Sigmoid colon (tissue), 7 donors: Measurements from ENCODE around the gene CHTF18. TPM values are rescaled to one million over a fixed set of nuclear protein-coding genes. Genes with fewer than 3 reads are reported as not detected.

Source experiments
- DNase-seq: peaks from one replicate; pipeline ENCODE4 v3.0.0-alpha.2; 2019
- H3K27ac ChIP-seq, 4 donors: fragments of 200-600 bp; sonication (generic); one replicate each; pipeline ENCODE4 v1.5.1; 2016 to 2019; ENCODE audit warnings: mild to moderate bottlenecking in 1 of 4
- H3K27me3 ChIP-seq, 3 donors: fragments of 200-600 bp; sonication (generic); one replicate each; pipeline ENCODE4 v1.5.1; 2019; ENCODE audit warnings: mild to moderate bottlenecking in 1 of 3
- H3K36me3 ChIP-seq, 4 donors: fragments of 200-600 bp; sonication (generic); one replicate each; pipeline ENCODE4 v1.5.1; 2016 to 2019
- H3K4me1 ChIP-seq, 4 donors: fragments of 200-600 bp; sonication (generic); one replicate each; pipeline ENCODE4 v1.5.1; 2017 to 2019
- H3K4me3 ChIP-seq, 4 donors: fragments of 200-600 bp; sonication (generic); one replicate each; pipeline ENCODE4 v1.5.1; 2017 to 2019; ENCODE audit warnings: mild to moderate bottlenecking in 2 of 4, moderate library complexity in 1 of 4
- H3K9me3 ChIP-seq, 4 donors: fragments of 200-600 bp in 3 of 4; sonication (generic) in 3 of 4; one replicate each; pipeline versions ENCODE4 v1.5.1 to v1.6.1; 2013 to 2019
- CTCF ChIP-seq, 4 experiments: fragments of 450-650 bp in 3 of 4; fragments of 200-600 bp in 1 of 4; IDR thresholded peaks; one replicate each; pipeline ENCODE4 v1.5.1; 2016 to 2019; ENCODE audit warnings: antibody characterized with exemption in 4 of 4, mild to moderate bottlenecking in 3 of 4, moderate library complexity in 2 of 4
- EP300 ChIP-seq, 4 donors: sonication (generic); formaldehyde crosslinking; IDR thresholded peaks; one replicate each; pipeline ENCODE4 v1.6.1; 2017; ENCODE audit warnings: antibody characterized with exemption in 4 of 4
- POLR2A ChIP-seq, 2 donors: fragments of 450-650 bp; IDR thresholded peaks; one replicate each; pipeline ENCODE4 v1.6.1; 2016; ENCODE audit warnings: antibody characterized with exemption in 2 of 2, mild to moderate bottlenecking in 2 of 2, moderate library complexity in 2 of 2
- POLR2AphosphoS5 ChIP-seq, 4 donors: sonication (generic); formaldehyde crosslinking; IDR thresholded peaks; one replicate each; pipeline ENCODE4 v1.6.1; 2017; ENCODE audit warnings: antibody characterized with exemption in 4 of 4
- WGBS, 2 donors: extraction: QIAGEN DNeasy Blood & Tissue Kit; methylation state at CpG; one replicate each; pipeline ENCODE4 v1.1.7; 2013; 5-methylcytosine and 5-hydroxymethylcytosine counted together
- intact Hi-C: fragments of 100-400 bp; cut with DNase I; formaldehyde crosslinking; loops from one replicate; pipeline ENCODE4 v1.15.1; 2023
- polyA plus RNA-seq, 3 donors: library from polyadenylated mRNA; stranded (reverse); fragments of 200-250 nt; gene quantifications; one replicate each; pipeline ENCODE4 v1.2.3, GENCODE V29; 2013
- total RNA-seq, 4 donors: library from RNA; depleted of rRNA; stranded (reverse); fragments of >200 nt; gene quantifications; one replicate each; pipeline ENCODE4 v1.1.0, GENCODE V29; 2016
- donor health status: healthy with polysubstance abuse.
- donor health status: Bipolar disorder and iron deficiency.
- donor health status: healthy.

The CHTF18 gene
- total and polyA plus RNA-seq, 7 donors = 1.8 to 29.2 (median 5.0) TPM

- intact Hi-C loops = no loop called here
- Histone ChIP-seq H3K4me3 (no peak overlapping the region), H3K4me1 (no peaks in the 10 kb centered on the region), H3K36me3 (no peaks in the 10 kb centered on the region), H3K27me3 (peaks cover 0 to 28% (median 0%) of the 10 kb centered on the region in 3 donors), H3K9me3 (no peaks in the 10 kb centered on the region), H3K27ac (no peak overlapping the region)
- no peak for DNase-seq
- 75 to 90% methylated on average over 29 of the region's 29 CpGs for WGBS, 2 donors
- TF ChIP-seq CTCF (IDR thresholded peaks at IDR 0.05) (no peak), EP300 (IDR thresholded peaks at IDR 0.05) (no peak), POLR2AphosphoS5 (IDR thresholded peaks at IDR 0.05) (no peak)
These were observed 22.2 kb upstream of the CHTF18 start for GRCh38 chr16:766008-766819.

GRCh38 chr16:766820-767640 is 21.4 kb upstream of the CHTF18 start:
- H3K4me1 ChIP-seq = no peaks in the 10 kb centered on the region
- H3K27me3 ChIP-seq = peaks cover 0 to 23% (median 0%) of the 10 kb centered on the region in 3 donors
- TF ChIP-seq EP300 (IDR thresholded peaks at IDR 0.05) (no peak), CTCF (IDR thresholded peaks at IDR 0.05) (no peak), POLR2AphosphoS5 (IDR thresholded peaks at IDR 0.05) (no peak), POLR2A (IDR thresholded peaks at IDR 0.05) (no peak)
- H3K27ac ChIP-seq = no peak overlapping the region
- WGBS, 2 donors = 62 to 67% methylated on average over 38 of the region's 48 CpGs
- no peaks in the 10 kb centered on the region for H3K36me3 ChIP-seq
- intact Hi-C loops = no loop called here
- DNase-seq = no peak
- no peaks in the 10 kb centered on the region for H3K9me3 ChIP-seq
- H3K4me3 ChIP-seq = no peak overlapping the region

GRCh38 chr16:767743-768235 is 20.6 kb upstream of the CHTF18 start:
- Histone ChIP-seq H3K4me1 (no peaks in the 10 kb centered on the region), H3K27ac (no peak overlapping the region), H3K36me3 (no peaks in the 10 kb centered on the region), H3K4me3 (no peak overlapping the region), H3K27me3 (peaks cover 0 to 15% (median 0%) of the 10 kb centered on the region in 3 donors), H3K9me3 (no peaks in the 10 kb centered on the region)
- TF ChIP-seq CTCF (IDR thresholded peaks at IDR 0.05) = no peak
- no peak for TF ChIP-seq EP300 (IDR thresholded peaks at IDR 0.05)
- DNase-seq = no peak
- intact Hi-C loops = no loop called here
- WGBS, 2 donors = 49 to 67% methylated on average over 20 to 27 of the region's 38 CpGs

- Histone ChIP-seq H3K27ac (no peak overlapping the region), H3K4me3 (no peak overlapping the region), H3K36me3 (no peaks in the 10 kb centered on the region), H3K9me3 (no peaks in the 10 kb centered on the region), H3K4me1 (no peaks in the 10 kb centered on the region), H3K27me3 (peaks cover 0 to 9% (median 0%) of the 10 kb centered on the region in 3 donors)
- TF ChIP-seq POLR2AphosphoS5 (IDR thresholded peaks at IDR 0.05) (no peak), POLR2A (IDR thresholded peaks at IDR 0.05) (no peak), CTCF (IDR thresholded peaks at IDR 0.05) (no peak), EP300 (IDR thresholded peaks at IDR 0.05) (no peak)
- DNase-seq = no peak
- intact Hi-C loops = no loop called here
- WGBS, 2 donors = 22 to 73% methylated on average over 21 of the region's 21 CpGs
These were observed 20.0 kb upstream of the CHTF18 start for GRCh38 chr16:768428-768827.
